ENCODE results near the gene CHST13. TPM values are rescaled to one million over a fixed set of nuclear protein-coding genes. Genes with fewer than 3 reads are reported as not detected.

The CHST13 gene
- total RNA-seq, 1 donor from 2014 or later, result 0.64 TPM

DNA sequence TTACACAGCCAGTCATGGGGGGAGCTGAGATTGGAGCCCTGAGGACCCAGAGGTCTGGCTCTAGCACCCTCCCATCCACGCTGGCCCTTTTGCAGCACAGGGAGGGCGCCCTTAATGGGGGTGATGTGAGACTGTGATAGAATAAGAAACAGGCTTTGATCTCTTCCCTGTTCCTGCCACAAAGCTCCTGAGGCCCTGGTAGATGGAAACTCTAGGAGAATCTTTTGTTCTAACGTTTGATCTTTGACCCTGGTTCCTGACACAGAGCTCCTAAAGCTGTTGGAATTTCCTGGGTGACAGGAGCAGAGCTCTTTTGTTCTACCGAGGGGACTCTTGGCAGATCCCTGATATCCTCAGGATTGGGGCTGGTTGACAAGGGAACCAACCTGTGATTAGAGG lies 5.2 kb upstream of the CHST13 start:
- Histone ChIP-seq H3K4me1 (no peaks in the 10 kb centered on the region), H3K4me3 (no peak overlapping the region), H3K27me3 (peaks cover 9% of the 10 kb centered on the region), H3K27ac (no peak overlapping the region), H3K36me3 (no peaks in the 10 kb centered on the region), H3K9me3 (no peaks in the 10 kb centered on the region)
- TF ChIP-seq, protein P1, sequence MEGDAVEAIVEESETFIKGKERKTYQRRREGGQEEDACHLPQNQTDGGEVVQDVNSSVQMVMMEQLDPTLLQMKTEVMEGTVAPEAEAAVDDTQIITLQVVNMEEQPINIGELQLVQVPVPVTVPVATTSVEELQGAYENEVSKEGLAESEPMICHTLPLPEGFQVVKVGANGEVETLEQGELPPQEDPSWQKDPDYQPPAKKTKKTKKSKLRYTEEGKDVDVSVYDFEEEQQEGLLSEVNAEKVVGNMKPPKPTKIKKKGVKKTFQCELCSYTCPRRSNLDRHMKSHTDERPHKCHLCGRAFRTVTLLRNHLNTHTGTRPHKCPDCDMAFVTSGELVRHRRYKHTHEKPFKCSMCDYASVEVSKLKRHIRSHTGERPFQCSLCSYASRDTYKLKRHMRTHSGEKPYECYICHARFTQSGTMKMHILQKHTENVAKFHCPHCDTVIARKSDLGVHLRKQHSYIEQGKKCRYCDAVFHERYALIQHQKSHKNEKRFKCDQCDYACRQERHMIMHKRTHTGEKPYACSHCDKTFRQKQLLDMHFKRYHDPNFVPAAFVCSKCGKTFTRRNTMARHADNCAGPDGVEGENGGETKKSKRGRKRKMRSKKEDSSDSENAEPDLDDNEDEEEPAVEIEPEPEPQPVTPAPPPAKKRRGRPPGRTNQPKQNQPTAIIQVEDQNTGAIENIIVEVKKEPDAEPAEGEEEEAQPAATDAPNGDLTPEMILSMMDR (IDR thresholded peaks at IDR 0.05), result no peak
- DNase-seq, result peak; percentile 28
- intact Hi-C loops (cut with DNase I), result no loop called here
- ATAC-seq, result no peak

DNA sequence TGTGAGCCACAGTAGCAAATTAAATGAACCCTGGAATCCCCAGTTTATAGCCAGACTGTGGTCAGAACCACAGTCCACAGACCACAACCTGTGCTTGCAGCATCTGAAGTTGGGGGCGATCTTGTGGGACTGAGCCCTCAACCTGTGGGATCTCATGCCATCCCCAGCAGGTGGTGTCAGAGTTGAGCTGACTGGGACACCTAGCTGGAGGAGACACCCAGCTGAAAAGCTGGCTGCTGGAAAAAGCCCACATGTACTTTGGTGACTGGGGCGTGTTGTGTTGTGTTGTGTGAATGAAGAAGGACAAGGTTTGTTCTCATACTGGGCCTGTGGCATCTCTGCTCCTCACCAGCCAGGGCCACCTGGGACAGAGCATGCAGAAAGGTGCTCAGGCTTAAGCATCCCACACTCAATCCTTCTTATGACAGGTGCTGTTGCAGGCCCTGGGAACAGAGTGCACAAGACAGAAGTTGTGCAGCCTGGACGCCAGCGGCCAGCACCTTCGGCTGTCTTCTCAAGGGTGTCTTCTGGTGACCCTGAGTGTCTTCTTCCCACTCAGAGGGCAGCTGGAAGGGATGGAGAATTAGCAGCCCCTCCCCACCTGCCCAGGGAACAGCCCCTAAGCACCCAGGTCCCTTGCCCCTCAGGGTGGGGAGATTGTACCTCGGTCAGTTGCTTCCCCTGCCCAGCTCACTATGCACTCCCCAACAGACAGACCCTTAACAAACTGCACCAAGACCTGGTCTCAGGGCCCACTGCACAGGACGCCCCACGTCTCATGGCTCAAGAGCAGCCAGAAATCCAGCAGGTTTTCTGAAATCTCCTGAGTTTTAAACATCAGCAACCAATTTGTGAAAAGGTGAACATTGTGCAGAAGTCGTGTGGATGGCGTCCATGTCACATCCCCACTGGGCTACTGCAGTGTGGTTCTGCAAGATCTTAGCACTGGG lies 4.2 kb upstream of the CHST13 start:
- intact Hi-C loops (cut with DNase I), result no loop called here
- Histone ChIP-seq H3K36me3 (no peaks in the 10 kb centered on the region), H3K4me3 (no peak overlapping the region), H3K27ac (no peak overlapping the region), H3K27me3 (peaks cover 16% of the 10 kb centered on the region), H3K4me1 (no peaks in the 10 kb centered on the region), H3K9me3 (no peaks in the 10 kb centered on the region)
- DNase-seq, result peak; percentile 34
- TF ChIP-seq, protein P1 (IDR thresholded peaks at IDR 0.05), result no peak
- ATAC-seq, result no peak

DNA sequence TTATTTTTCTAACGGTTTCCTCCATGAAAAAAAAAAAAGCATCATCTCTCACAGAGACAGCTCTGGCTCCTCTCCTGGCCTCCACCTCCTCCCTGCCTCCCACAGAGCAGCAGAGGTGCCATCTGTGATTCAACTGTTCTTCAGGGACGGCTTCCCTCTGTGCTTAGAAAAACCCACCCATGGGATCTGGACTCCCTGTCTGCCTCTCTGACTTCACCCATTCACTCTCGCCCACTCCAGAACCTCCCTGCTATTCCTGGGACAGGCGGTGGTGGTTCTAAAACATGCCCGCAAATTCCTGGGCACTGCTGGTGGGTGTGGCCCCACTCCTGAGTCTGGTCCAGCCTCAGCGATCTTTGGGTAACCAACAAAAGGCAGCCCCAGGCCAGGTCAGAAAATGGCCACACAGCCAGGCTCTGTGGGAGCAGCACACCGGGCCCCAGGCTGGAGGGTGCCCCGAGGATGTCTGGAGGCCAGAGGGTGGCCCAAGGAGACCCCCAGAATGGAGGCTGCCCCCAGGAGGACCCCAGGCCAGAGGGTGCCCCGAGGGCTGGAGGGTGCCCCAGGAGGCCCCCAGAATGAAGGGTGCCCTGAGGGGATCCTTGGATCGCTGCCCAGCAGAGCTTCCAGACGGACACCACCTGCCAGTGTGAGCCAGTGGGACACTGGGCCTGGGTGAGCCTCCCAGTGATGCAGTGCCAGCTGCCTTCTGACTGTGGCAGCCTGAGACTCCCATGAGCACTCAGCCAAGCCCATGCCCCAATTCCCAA lies 2.6 kb upstream of the CHST13 start:
- H3K27me3 ChIP-seq, result peaks cover 19% of the 10 kb centered on the region
- TF ChIP-seq, protein P1 (IDR thresholded peaks at IDR 0.05), result no peak
- H3K4me1 ChIP-seq, result no peaks in the 10 kb centered on the region
- ATAC-seq (no peak), DNase-seq (peak; percentile 64)
- no peaks in the 10 kb centered on the region for H3K9me3 ChIP-seq
- H3K4me3 ChIP-seq, result no peak overlapping the region
- intact Hi-C loops (cut with DNase I), result no loop called here
- H3K36me3 ChIP-seq, result no peaks in the 10 kb centered on the region
- no peak overlapping the region for H3K27ac ChIP-seq

DNA sequence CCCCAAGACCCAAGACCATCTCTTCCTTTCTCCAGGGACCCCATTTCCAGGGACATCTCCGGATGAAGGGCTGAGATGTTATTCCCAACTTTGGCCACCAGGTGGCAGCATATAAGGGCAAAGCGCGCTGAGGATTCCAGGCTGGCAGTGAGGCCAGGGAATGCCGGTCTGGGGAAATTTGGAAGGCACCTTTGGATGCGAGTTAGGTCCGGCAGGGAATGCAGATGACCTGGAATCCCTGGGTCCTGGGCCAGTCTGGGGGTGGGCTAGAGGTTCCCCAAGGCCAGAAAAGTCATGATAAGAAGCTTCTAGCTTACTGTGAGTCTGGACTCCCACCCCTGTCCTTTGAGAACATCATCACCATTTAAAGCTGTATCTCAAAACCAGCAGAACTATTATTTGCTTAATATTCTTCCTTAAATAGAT lies 1.6 kb upstream of the CHST13 start:
- Histone ChIP-seq H3K36me3 (no peaks in the 10 kb centered on the region), H3K27ac (no peak overlapping the region), H3K4me3 (no peak overlapping the region), H3K4me1 (no peaks in the 10 kb centered on the region), H3K9me3 (no peaks in the 10 kb centered on the region), H3K27me3 (peaks cover 19% of the 10 kb centered on the region)
- TF ChIP-seq, protein P1 (IDR thresholded peaks at IDR 0.05), result peak; percentile 97
- DNase-seq (peak; percentile 71), ATAC-seq (peak; percentile 62)
- intact Hi-C loops (cut with DNase I), result no loop called here

DNA sequence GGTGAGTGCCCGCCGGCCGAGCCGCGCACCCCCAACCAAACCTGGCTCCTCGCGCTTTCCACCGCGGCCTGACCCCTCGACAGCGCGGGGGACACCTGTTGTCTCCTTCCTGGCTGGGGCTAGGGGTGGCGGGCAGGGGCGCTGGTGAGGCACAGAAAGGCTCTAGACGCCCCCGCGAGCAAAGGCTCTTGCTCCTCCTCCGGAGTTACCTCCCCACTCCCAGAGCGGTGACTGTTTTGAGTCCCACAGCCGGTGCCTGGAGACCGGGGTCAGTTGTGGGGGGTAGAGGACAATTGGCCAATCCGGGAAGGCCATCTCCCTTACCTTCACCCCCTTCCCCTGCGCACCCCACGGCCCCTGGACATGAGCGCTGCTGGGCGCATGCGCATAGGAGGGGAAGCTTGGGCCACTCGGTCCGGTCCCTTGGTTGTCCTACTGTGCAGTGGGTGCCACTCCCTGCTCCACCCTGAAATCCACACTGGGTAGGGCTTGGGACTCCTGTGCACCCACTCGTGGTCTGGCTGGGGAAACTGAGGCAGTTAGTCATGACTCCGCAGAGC lies 554 bp downstream of the CHST13 start:
- Histone ChIP-seq H3K27ac (no peak overlapping the region), H3K4me3 (peak overlapping the region; percentile 43), H3K9me3 (no peaks in the 10 kb centered on the region), H3K36me3 (no peaks in the 10 kb centered on the region), H3K4me1 (no peaks in the 10 kb centered on the region), H3K27me3 (peaks cover 19% of the 10 kb centered on the region)
- TF ChIP-seq, protein P1 (IDR thresholded peaks at IDR 0.05), result no peak
- peak; percentile 74 for DNase-seq
- ATAC-seq, result peak; percentile 31
- intact Hi-C loops (cut with DNase I), result no loop called here

Data from upper lobe of right lung (tissue), 1 donor.